Activated CD8-positive, alpha-beta memory T cell treated with anti-CD3 and anti-CD28 coated beads, Interleukin-2, amount 50 U/mL, for 24 hours (primary cell): ENCODE data around the gene YAF2.
"Not testable (repeated sequence)": the region's sequence is repeated elsewhere in the genome, so short reads cannot be mapped to it uniquely, and the experiment has no call there.

Experiments used
- DNase-seq: peaks from one replicate; pipeline ENCODE4 v3.0.0-alpha.2; 2020; ENCODE audit errors: extremely low read depth

YAF2 gene

DNA sequence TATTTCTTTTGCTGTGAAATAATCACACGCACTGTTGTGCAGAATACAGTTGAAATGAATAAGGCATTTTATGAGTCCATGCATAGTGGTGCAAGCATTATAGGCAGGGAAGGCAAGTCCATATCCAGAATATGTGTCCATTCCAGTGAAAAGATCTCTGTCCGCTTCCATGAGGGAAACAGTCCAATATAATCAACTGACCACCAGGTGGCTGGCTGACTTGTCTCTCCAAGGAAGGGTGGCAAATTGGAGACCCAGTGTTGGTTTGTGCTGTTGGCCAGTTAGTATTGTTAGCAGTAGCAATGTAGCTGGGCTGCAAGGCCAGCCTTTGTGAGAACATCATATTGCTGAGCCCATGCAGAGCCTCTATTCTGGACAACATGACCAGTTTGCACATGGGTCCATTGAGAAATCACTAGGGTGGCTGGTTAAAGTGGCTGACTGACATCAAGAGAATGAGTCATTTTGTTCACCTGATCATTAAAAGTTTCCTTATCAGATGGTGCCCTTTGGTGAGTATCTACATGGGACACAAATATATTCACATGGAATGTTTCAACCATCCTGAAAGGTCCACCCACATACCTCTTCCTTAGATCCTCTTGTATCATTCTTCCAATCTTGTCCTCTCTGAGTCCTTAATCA is 17.3 kb upstream of the YAF2 start:
- no peak for DNase-seq

DNA sequence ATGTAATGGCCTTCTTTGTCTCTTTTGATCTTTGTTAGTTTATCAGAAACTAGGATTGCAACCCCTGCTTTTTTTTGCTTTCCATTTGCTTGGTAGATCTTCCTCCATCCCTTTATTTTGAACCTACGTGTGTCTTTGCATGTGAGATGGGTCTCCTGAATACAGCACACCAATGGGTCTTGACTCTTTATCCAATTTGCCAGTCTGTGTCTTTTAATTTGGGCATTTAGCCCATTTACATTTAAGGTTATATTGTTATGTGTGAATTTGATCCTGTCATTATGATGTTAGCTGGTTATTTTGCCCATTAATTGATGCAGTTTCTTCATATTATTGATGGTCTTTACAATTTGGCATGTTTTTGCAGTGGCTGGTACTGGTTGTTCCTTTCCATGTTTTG is 14.6 kb upstream of the YAF2 start:
- not testable (repeated sequence) for DNase-seq

DNA sequence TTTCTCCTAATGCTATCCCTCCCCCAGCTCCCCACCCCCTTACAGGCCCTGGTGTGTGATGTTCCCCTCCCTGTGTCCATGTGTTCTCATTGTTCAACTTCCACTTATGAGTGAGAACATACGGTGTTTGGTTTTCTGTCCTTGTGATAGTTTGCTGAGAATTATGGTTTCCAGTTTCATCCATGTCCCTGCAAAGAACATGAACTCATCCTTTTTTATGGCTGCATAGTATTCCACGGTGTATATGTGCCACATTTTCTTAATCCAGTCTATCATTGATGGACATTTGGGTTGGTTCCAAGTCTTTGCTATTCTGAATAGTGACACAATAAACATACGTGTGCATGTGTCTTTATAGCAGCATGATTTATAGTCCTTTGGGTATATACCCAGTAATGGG is 11.0 kb upstream of the YAF2 start:
- DNase-seq: not testable (repeated sequence)

DNA sequence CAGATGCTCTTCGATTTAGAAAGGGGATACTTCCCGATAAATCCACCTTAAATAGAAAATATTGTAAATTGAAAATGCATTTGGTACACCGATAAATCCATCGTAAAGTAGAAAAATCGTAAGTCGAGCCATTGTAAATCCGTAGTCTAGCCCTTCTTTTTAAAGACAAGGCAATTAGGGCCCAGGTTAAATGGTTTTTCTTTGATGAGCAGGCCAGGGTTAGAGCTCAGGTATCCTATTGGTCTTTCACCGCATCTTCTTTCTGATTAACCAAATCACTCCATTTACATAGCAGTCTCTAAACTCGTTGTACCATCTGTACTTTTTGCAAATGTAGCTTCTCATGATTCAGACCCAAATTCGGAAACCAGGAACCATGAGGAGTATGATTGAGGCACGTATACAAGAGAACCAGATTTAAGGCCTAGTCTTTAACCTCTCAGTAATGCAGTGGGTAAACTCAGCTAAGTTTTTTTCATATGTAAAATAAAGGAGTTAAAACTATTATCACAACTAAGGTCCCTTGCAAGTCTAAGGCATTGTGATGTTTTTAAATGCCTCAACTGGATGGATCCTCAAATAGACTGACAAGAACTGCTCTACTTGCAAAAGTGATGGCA is 2.2 kb upstream of the YAF2 start:
- no peak for DNase-seq

DNA sequence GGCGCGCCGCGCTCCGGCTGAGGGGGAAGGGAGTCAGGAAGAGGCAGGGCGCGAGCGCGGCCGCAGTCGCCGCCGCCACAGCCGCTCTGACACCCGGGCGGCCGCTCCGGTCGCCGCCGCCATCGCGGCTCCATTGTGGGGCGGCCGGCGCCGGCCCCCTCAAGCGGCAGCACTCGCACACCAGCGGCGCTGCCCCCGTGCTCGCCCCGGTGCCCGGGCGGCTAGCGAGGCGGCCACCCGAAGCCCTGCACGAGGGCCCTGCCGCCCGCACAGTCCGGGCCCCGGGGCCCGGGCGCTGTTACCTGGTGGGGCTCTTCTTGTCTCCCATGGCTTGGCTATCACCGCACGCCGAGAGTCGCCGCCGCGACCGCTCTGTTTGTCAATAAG is 202 bp downstream of the YAF2 start:
- DNase-seq: no peak

DNA sequence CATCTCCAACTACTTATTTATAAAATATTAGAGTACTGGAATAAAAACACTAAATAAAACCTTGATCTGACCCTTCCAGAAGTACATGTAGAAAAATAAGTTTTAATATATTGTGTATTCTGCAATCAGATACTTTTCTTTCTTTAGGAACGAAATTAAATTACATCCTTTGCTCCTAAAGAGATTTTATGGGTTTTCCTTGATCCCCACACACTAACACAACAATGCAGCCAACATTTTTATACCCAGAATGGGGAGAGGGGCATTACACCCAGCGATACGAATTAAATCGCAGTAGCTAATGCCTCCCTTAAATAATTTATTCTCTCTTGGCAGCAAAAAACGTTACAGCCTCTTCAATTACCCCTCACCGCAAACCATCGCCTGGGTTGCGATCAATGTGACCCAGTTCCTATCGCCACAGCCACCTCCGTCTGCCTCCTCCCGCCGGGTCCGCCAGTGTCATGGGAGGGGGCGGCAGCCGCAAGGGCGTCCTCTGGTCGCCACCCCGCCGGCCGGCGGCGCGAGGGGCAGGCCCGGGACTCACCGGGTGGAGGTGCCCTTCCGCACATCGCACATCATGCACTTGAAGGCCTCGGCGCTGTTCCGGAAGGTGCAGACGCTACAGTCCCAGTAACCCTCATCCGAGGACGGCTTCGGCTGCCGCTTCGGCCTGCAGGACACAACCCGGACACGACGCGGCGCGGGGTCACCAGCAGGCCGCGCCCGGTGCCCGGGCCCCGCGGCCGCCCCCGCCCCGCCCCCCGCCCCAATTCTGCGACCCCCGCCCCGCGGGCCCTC is 796 bp downstream of the YAF2 start:
- DNase-seq: peak; percentile 29

DNA sequence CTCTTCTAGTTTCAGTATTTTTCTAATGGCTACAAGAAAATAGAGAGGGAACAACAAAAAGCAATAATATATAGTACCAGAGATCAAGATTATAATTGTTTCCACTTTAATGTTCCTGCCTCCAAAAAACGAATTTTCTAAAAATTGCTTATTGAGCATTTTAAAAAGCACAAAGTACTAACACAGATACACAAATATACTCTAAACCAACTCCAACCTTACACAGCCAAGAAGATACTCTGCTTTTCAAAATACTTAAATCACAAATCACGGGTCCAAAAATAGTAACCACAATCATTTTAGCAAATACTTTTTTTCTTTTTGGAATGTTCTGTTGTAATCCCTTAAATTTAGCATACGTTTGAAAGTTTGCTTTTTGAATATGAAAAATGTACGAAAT is 2.0 kb downstream of the YAF2 start:
- no peak for DNase-seq

DNA sequence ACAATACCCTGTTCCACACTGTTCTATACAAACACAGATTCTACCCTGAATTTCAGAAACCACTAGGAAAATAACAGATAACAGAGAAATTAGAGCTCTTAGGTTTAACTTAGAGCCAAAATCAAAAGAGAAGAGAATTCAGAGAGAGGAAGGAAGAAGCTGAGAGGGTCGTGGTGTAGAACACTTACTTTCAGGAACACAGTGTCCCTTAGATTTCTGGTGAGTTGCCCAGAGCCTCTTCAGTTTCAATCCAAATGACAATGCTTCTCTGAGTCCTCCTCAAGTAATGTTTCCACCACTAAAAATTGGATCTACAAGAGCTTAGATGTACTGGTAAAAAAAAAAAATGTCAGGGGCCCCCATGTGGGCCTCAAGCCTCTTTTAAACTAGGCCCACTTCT is 2.6 kb downstream of the YAF2 start:
- DNase-seq: no peak

DNA sequence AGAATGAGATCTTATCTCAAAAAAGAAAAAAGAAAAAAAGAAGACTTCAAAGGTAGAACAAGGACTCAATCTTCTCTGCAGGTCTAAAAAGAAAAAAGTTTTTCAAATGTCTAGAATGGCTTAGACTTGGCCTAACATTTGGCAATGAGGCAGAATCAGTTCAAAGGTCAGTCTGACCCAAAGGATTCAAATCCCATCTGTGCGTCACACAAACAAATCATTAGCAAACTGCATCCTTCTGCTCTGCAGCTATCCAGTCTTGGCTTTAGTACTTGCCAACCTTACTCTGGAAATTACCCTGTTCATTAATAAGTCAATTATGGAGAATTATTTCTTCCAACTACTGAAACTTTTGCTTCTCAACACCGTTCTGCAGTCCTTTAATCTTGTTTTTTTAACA is 3.1 kb downstream of the YAF2 start:
- no peak for DNase-seq

DNA sequence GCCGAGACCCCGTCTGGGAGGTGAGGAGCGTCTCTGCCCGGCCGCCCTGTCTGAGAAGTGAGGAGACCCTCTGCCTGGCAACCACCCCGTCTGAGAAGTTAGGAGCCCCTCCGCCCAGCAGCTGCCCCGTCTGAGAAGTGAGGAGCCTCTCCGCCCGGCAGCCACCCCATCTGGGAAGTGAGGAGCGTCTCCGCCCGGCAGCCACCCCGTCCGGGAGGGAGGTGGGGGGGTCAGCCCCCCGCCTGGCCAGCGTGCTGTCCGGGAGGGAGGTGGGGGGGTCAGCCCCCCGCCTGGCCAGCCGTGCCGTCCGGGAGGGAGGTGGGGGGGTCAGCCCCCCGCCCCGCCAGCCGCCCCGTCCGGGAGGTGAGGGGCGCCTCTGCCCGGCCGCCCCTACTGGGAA is 10.5 kb downstream of the YAF2 start:
- DNase-seq: not testable (repeated sequence)

DNA sequence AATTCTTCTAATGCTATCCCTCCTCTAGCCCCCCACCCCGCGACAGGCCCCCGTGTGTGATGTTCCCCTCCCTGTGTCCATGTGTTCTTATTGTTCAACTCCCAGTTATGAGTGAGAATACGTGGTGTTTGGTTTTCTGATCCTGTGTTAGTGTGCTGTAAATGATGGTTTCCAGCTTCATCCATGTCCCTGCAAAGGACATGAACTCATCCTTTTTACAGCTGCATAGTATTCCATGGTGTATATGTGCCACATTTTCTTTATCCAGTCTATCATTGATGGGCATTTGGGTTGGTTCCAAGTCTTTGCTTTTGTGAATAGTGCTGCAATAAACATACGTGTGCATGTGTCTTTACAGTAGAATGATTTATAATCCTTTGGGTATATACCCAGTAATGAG is 13.5 kb downstream of the YAF2 start:
- DNase-seq: not testable (repeated sequence)

DNA sequence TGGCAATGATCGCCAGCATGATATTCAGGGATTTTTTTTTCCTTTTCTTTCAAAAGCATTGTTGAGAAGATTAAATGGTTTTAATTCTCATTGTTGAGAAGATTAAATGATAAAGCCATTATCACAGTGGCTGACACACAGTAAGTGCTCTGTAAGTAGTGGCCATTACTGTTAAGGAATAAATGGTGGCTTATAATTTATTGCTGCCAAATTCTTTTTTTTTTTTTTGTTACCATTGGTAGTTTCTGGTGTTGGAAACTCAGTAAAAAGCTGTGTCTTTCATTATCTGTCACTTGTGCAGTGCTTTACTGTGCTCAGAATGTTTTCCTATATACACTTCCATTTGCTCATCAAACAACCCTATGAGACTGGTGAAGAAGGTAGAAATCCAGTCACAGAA is 15.3 kb downstream of the YAF2 start:
- DNase-seq: no peak

DNA sequence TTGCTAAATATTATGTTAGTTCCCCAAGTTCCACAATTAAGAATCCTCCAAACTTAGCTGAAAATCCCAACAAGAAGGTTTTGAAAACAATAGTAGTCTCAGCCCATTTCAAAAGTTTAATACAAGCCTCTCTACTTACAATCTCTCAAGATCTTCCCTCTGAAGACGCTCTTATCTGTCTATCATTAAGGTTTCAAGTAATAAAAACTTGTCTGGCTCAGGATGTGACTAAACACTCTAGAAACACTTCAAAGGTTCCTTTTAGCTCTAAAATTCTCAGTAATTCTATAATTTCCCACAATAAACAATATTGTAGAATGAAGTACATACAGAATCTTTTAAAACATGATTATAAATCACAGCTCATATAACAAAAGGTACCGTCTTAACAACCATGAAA is 16.3 kb downstream of the YAF2 start:
- DNase-seq: no peak

DNA sequence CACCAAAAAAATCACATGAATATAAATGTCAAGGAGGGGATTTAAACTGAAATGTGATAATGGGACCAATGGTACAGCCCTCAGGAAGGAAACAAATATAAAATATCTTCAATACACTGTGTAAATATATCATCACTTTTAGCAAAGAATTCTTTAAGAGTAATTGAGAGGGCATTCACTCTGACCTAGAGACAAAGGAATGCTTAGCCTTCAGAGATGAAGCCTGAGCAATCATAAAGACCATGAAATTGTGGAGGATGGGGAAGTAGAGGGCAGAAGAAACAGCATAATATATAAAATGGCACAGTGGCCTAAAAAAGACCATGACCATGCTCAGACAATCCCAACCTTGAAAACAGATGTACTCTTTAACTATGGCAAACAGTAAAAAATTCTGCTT is 20.4 kb downstream of the YAF2 start:
- DNase-seq: no peak

DNA sequence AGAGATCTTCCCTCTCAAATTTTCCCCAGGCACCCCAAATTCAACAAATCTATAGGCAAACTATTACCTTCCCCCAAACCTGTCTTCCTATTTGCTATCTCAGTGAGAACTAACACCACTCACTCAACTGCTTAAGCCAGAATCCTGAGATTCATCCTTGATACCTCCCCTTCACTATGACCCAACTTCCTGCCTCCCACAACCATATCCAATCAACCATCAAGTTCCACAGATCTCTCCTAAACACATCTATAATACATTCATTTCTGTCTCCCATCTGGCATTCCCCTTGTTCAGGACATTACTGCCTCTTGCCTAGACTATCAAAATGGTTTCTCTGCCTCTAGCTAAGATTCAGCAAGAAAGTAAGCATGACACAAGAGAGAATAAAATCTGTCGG is 21.3 kb downstream of the YAF2 start:
- no peak for DNase-seq

DNA sequence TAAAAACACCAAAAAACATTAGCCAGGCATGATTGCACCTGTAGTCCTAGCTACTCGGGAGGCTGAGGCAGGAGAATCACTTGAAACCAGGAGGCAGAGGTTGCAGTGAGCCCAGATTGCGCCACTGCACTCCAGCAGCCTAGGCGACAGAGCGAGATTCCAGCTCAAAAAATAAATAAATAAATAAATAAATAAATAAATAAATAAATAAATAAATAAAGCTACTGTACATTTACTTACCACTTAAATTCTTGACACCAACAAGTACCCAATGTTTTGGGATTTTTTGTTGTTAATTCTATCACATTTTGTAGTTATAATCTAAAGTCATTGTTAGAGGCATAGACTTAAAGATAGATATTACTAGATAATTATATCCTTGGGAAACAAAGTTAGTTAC is 22.3 kb downstream of the YAF2 start:
- not testable (repeated sequence) for DNase-seq

DNA sequence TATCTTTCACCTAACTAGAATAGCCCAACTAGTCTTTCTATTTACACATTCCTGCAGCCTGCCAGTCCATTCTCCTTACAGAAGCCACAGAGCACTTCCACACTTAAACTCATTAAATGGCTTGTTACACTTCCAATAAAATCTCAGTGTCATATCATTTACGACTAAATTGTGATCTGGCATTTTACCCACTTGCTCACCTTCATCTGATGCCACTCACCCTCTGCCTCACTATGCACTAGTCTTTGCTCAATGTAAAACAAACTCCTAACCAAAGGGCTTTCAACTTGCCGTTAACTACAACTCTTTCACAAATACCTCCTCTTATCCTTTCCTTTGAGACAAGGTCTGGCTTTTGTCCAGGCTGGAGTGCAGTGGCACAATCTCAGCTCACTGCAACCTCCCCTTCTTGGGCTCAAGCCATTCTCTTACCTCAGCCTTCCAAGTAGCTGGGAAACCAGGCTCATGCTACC is 24.1 kb downstream of the YAF2 start:
- no peak for DNase-seq

DNA sequence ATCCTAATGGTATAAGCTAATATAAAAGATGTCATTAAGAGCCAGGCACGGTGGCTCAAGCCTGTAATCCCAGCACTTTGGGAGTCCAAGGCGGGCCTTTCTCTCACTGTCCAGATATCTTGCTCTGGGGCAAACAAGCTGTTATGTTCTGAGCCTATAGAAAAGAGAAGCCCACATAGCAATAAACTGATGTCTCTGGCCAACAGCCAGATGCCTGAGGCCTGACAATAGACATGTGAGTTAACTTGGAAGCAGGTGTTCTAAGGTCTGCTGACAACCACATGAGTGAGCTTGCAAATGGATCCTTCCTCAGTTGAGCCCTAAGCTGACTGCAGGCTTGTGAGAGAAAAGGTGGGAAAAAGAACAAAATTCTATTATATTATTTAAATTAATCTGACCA is 25.0 kb downstream of the YAF2 start:
- no peak for DNase-seq

DNA sequence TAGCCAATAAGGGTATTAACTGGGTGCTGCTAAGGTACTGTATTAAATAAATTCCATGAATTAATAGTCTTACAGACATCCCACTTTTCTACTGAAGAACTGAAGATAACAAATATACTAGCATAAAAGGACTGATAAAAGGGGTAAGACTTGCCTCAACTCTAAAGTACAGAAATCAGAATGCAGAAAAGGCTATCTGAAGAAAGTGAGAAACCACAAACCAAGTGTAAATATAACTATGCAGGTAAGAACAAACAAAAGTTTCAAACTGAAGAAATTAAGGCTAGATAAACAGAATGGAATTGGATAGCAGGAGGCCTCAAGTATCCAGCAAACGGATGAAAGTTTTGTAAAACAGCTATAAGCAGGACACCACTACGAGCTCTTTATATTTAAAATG is 29.5 kb downstream of the YAF2 start:
- DNase-seq: no peak

DNA sequence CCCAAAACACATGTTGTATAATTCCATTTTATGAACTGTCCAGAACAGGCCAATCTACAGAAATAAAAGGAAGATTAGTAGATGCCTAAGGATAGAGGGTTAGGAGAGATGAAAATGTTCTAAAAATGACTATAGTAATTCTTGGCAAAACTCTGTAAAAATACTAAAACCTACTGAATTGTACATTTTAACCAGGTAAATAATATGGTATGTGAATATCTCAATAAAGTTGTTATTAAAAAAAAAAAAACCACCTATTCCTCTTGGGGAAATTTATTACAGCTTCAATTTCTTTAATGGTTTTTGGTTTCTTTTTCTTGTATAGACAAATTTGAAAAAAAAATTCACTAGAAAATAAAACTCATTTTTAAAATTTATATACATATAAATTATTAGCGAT is 33.2 kb downstream of the YAF2 start:
- DNase-seq: no peak

DNA sequence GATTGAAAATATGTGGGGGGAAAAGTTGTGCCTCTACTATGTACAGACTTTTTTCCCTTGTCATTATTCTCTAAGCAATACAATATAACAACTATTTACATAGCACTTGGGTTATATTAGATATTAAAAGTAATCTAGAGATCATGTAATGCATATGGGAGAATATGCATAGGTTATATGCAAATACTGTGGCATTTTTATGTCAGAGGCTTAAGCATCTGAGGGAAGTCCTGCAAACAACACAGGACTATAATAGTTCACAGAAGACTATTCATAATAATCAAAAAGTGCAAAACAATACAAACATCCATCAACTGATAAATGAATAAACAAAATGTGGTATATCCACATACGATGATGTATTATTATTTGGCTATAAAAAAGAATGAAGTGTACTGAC is 33.7 kb downstream of the YAF2 start:
- no peak for DNase-seq

DNA sequence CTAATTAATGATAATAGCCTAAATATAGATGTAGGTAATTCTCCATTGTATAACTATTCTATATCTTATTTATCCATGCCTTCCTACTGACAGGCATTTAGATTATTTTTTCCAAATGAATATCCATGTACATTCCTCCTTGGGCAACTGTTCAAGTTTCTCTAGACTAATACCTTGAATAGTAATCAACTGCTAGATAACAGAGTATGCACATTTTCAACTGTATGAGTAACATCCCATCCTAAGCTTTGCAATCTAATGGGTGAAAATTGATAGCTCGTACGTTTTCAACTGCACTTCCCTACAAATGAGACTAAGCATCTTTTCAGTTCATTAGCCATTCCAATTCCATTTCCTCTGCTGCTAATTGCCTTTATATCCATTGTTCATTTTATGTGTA is 37.0 kb downstream of the YAF2 start:
- no peak for DNase-seq

DNA sequence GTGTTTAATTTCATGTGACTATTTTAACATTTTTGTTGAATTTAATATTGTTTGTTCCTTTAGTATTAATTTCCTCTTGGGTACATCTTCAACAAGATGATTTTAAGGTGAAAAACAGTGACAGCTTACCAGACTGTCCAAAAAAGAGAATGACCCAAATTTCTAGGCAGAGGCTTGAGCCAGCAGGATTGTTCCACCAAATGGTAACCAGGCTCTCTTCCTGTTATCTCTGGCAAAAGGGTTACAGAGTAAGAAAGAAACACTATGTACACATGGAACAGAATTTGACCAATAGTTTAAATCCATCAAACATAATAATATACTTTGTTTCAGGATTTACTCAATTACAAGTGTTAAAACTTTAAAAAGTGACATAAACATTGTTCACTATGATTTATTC is 39.0 kb downstream of the YAF2 start:
- DNase-seq: no peak
